H1 (cell line): ENCODE data around the gene SLC4A11. TPM values are rescaled to one million over a fixed set of nuclear protein-coding genes. Genes with fewer than 3 reads are reported as not detected.

Experiments used
- ASH2L ChIP-seq: fragments of 200-600, 300-600 bp; sonication (generic); IDR thresholded peaks from one replicate; pipeline ENCODE4 v1.7.1; 2017; ENCODE audit warnings: low read length
- BACH1 ChIP-seq: IDR thresholded peaks from 2 replicates; pipeline ENCODE4 v1.6.1; 2012; ENCODE audit warnings: low read length, improper control_type of control experiment
- E2F6 ChIP-seq: IDR thresholded peaks from 2 replicates; pipeline ENCODE4 v1.6.1; 2012; ENCODE audit warnings: inconsistent platforms
- EGR1 ChIP-seq: IDR thresholded peaks from 2 replicates; pipeline ENCODE4 v1.6.1; 2011; ENCODE audit warnings: low read depth, low read length, borderline replicate concordance
- FOSL1 ChIP-seq: IDR thresholded peaks from 2 replicates; pipeline ENCODE4 v1.6.1; 2011; ENCODE audit warnings: mild to moderate bottlenecking, low read depth, low read length, moderate library complexity; ENCODE audit not compliant: insufficient read depth
- MAFK ChIP-seq: IDR thresholded peaks from 2 replicates; pipeline ENCODE4 v1.6.1; 2012; ENCODE audit warnings: low read depth, mild to moderate bottlenecking, improper control_type of control experiment, low read length
- polyA plus RNA-seq, 7 experiments: library from polyadenylated mRNA; depleted of rRNA in 3 of 7; stranded (reverse) in 5 of 7; unstranded in 2 of 7; fragments of >200 nt in 5 of 7; fragments of 200-250 nt in 2 of 7; gene quantifications; 1 replicate in 5 of 7; 2 replicates in 1 of 7; 4 replicates in 1 of 7; pipeline versions ENCODE4 v1.2.1 to v1.2.3, GENCODE V29; 2011 to 2013; ENCODE audit warnings: missing spikeins in 2 of 7, mixed read lengths in 2 of 7
- total RNA-seq: library from RNA; stranded (reverse); fragmentation: NEBNext Ultra II Directional; extraction: Animal tissue kit (Norgen Biotek cat#: 25700); gene quantifications from 2 replicates; pipeline ENCODE4 v1.2.1, GENCODE V29; 2021

Gene SLC4A11
- total and polyA plus RNA-seq, 2 of the 8 experiments (the other 6 are each of a cell fraction or from before 2014, with no cell fraction given): 11.9 to 32.3 TPM

- no peak for TF ChIP-seq EGR1
- no peak for TF ChIP-seq BACH1
- TF ChIP-seq ASH2L: no peak
- TF ChIP-seq E2F6: no peak
- TF ChIP-seq MAFK: no peak
- TF ChIP-seq FOSL1: no peak
These were observed 58.7 kb downstream of the SLC4A11 start (continued) for GRCh38 chr20:3180319-3180718.
